Measurements from ENCODE around the gene GHRH.

The GHRH gene

DNA sequence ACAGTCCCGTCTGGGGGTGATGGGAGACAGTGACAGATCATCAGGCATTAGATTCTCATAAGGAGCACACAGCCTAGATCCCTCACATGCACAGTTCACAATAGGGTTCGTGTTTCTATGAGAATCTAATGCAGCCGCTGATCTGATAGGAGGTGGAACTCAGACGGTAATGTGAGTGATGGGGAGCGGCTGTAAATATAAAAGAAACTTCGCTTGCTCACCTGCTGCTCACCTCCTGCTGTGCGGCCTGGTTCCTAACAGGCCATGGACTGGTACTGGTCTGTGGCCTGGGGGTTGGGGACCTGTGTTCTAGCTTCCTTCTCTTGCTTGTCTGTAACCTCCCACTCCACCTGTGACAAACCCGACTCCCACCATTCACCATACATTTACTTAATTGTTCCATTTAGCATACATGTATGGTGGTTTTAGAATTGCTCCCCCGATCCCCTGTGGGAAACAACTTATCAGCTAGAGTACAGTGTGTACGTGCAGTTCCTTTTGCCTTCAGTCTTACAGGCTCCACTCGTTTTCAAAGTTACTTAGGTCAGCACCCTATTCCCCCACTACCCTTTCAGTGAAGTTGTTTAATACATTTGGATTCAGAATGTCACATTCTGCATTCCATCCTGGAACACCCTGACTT is 31.8 kb upstream of the GHRH start:
- no peak overlapping the region for H3K4me3 ChIP-seq (ENCODE audit: control insufficient read depth, low read depth, low read length)
- DNase-seq (ENCODE audit: low read depth) = no peak
- TF ChIP-seq, protein P1, sequence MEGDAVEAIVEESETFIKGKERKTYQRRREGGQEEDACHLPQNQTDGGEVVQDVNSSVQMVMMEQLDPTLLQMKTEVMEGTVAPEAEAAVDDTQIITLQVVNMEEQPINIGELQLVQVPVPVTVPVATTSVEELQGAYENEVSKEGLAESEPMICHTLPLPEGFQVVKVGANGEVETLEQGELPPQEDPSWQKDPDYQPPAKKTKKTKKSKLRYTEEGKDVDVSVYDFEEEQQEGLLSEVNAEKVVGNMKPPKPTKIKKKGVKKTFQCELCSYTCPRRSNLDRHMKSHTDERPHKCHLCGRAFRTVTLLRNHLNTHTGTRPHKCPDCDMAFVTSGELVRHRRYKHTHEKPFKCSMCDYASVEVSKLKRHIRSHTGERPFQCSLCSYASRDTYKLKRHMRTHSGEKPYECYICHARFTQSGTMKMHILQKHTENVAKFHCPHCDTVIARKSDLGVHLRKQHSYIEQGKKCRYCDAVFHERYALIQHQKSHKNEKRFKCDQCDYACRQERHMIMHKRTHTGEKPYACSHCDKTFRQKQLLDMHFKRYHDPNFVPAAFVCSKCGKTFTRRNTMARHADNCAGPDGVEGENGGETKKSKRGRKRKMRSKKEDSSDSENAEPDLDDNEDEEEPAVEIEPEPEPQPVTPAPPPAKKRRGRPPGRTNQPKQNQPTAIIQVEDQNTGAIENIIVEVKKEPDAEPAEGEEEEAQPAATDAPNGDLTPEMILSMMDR (conservative IDR thresholded peaks at IDR 0.05; ENCODE audit: control insufficient read depth, insufficient read depth, low read depth, low read length) = no peak

DNA sequence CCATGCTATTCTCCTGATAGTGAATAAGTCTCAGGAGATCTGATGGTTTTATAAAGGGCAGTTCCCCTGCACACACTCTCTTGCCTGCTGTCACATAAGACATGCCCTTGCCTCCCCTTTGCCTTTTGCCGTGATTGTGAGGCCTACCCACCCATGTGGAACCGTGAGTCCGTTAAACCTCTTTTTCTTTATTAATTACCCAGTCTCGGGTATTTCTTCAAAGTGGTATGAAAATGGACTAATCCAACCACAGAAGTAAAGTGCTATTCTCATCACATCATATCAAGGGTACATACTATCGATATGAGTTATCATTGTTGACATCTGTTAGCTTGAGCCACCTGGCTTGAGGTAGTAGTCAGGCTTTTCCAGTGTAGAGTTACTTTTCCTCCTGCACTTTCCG is 30.1 kb upstream of the GHRH start:
- DNase-seq (ENCODE audit: low read depth) = no peak
- H3K4me3 ChIP-seq (ENCODE audit: control insufficient read depth, low read depth, low read length) = no peak overlapping the region
- TF ChIP-seq, protein P1 (conservative IDR thresholded peaks at IDR 0.05; ENCODE audit: control insufficient read depth, insufficient read depth, low read depth, low read length) = no peak

DNA sequence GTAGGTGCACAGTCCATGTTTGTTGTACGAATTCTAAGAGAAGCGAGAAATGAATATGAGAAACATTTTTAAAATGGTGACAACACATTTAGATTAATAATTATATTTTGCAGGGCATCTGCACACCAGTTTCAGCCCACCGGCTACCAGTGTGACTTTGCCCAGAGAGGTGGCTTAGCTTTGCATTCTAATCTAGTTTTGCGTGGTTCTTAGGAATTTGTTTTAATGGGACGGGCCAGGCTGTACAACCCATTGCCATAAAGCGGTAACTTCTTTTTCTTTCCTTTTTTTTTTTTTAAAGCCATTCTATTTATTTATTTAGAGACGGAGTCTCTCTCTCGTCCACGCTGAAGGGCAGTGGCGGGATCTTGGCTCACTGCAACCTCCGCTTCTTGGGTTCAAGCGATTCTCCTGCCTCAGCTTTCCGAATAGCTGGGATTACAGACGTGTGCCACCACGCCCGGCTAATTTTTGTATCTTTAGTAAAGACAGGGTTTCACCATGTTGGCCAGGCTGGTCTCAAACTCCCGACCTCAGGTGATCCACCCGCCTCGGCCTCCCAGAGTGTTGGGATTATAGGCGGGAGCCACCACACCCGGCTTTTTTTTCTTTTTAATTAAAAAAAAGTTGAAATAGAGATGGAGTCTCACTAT is 28.7 kb upstream of the GHRH start:
- TF ChIP-seq, protein P1 (conservative IDR thresholded peaks at IDR 0.05; ENCODE audit: control insufficient read depth, insufficient read depth, low read depth, low read length) = no peak
- no peak for DNase-seq (ENCODE audit: low read depth)
- H3K4me3 ChIP-seq (ENCODE audit: control insufficient read depth, low read depth, low read length) = peak overlapping the region; percentile 78

DNA sequence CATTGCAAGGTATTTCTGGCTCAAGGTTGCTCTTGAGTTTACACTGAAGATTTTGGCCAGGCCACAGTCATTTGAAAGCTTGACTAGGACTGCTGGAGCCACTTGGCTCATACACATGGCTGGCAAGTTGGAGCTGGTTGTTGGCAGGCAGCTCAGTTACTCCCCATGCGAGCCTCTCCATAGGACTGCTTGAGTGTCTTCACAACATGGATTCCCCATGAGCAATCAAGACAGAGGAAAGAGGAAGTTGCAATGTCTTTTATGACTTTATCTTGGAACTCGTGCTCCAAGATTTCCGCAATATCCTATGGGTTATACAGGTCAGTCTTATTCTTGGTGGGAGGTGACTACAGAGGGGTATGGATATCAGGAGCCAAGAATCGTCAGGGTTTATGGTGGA is 26.5 kb upstream of the GHRH start:
- TF ChIP-seq, protein P1 (conservative IDR thresholded peaks at IDR 0.05; ENCODE audit: control insufficient read depth, insufficient read depth, low read depth, low read length) = no peak
- no peak overlapping the region for H3K4me3 ChIP-seq (ENCODE audit: control insufficient read depth, low read depth, low read length)
- no peak for DNase-seq (ENCODE audit: low read depth)

DNA sequence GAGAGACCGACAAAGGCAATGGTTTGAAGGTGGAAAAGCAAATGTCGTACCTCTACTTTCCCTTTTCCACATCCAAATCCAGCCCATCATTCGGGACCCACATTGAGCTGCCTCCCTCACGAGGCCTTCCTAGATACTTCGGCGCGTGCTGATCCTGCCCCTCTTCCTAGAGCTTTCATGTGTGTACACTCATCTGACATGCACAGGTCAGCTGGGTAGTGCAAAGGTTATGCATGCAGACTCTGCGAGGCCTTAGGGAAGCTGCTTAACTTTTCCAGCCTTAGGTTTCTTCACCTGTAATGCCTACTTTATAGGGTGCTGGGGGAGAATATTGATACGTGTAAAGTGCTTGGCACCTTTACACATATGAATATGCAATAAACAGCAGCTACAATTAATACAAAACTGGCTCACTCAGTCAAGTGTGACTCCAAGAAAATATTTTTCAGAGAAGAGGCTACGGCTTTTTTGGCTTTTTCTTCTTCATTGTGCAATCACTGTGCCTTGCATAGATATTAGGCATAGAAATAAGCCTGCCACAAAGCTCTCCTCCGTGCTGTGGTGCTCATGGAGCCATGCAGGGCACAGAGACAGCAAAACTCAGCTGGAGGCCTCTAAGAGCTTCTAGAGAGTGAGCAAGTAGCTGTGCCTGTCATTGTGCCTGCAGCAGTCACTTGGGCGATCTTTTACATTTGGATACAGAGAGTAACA is 24.2 kb upstream of the GHRH start:
- DNase-seq (ENCODE audit: low read depth) = no peak
- no peak overlapping the region for H3K4me3 ChIP-seq (ENCODE audit: control insufficient read depth, low read depth, low read length)
- TF ChIP-seq, protein P1 (conservative IDR thresholded peaks at IDR 0.05; ENCODE audit: control insufficient read depth, insufficient read depth, low read depth, low read length) = no peak

DNA sequence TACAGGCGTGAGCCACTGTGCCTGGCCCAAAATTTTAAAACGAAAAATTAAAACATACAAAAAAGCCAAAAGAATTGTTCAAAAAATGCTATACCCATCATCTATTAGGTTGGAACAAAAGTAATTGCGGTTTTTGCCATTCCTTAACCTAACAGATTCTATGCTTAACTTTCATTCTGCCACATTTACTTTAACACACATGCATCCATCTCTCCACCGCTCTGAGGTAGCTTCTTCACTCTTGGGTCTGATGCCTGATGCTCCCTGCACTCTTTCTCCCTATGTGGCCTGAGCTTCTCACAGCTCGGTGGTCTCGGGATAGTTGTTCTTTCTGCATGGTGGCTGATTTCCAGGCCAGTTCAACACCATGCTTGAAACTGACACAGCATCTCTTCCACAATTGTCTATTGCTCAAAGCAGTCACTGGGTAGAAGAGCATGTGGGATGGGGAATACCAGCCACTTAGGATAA is 23.1 kb upstream of the GHRH start:
- TF ChIP-seq, protein P1 (conservative IDR thresholded peaks at IDR 0.05; ENCODE audit: control insufficient read depth, insufficient read depth, low read depth, low read length) = no peak
- H3K4me3 ChIP-seq (ENCODE audit: control insufficient read depth, low read depth, low read length) = no peak overlapping the region
- DNase-seq (ENCODE audit: low read depth) = no peak
